Astrocyte of the spinal cord (primary cell): ENCODE results near the gene WNT3A.

ENCODE experiments used
- DNase-seq: peaks from one replicate; pipeline ENCODE4 v3.0.0; 2011; ENCODE audit warnings: low read depth, low spot score
- H3K4me3 ChIP-seq: 2 replicates; pipeline ENCODE4 v1.5.1; 2011; ENCODE audit warnings: low read depth, mild to moderate bottlenecking, low read length, moderate library complexity
- in situ Hi-C: cut with HindIII; loops from 2 replicates; pipeline ENCODE4 v1.10.0; 2017; ENCODE audit warnings: low sequenced_read_pairs
- TF ChIP-seq, protein P1 (sequence below): IDR thresholded peaks from 2 replicates; pipeline ENCODE4 v1.5.1; 2012; ENCODE audit warnings: low read depth, mild to moderate bottlenecking, low read length, inconsistent platforms

Gene WNT3A

DNA sequence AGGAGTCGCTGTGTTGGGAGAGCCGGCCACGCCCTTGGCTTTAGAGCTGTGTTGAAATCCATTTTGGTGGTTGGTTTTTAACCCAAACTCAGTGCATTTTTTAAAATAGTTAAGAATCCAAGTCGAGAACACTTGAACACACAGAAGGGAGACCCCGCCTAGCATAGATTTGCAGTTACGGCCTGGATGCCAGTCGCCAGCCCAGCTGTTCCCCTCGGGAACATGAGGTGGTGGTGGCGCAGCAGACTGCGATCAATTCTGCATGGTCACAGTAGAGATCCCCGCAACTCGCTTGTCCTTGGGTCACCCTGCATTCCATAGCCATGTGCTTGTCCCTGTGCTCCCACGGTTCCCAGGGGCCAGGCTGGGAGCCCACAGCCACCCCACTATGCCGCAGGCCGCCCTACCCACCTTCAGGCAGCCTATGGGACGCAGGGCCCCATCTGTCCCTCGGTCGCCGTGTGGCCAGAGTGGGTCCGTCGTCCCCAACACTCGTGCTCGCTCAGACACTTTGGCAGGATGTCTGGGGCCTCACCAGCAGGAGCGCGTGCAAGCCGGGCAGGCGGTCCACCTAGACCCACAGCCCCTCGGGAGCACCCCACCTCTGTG, 91.6 kb downstream of the WNT3A start:
- TF ChIP-seq, protein P1, sequence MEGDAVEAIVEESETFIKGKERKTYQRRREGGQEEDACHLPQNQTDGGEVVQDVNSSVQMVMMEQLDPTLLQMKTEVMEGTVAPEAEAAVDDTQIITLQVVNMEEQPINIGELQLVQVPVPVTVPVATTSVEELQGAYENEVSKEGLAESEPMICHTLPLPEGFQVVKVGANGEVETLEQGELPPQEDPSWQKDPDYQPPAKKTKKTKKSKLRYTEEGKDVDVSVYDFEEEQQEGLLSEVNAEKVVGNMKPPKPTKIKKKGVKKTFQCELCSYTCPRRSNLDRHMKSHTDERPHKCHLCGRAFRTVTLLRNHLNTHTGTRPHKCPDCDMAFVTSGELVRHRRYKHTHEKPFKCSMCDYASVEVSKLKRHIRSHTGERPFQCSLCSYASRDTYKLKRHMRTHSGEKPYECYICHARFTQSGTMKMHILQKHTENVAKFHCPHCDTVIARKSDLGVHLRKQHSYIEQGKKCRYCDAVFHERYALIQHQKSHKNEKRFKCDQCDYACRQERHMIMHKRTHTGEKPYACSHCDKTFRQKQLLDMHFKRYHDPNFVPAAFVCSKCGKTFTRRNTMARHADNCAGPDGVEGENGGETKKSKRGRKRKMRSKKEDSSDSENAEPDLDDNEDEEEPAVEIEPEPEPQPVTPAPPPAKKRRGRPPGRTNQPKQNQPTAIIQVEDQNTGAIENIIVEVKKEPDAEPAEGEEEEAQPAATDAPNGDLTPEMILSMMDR, result no peak
- in situ Hi-C loops, result no loop called here
- DNase-seq, result no peak
- no peak overlapping the region for H3K4me3 ChIP-seq

GRCh38 chr1:228099331-228099732, 92.5 kb downstream of the WNT3A start:
- TF ChIP-seq, protein P1, result no peak
- DNase-seq, result no peak
- H3K4me3 ChIP-seq, result no peak overlapping the region
- in situ Hi-C loops, result no loop called here

DNA sequence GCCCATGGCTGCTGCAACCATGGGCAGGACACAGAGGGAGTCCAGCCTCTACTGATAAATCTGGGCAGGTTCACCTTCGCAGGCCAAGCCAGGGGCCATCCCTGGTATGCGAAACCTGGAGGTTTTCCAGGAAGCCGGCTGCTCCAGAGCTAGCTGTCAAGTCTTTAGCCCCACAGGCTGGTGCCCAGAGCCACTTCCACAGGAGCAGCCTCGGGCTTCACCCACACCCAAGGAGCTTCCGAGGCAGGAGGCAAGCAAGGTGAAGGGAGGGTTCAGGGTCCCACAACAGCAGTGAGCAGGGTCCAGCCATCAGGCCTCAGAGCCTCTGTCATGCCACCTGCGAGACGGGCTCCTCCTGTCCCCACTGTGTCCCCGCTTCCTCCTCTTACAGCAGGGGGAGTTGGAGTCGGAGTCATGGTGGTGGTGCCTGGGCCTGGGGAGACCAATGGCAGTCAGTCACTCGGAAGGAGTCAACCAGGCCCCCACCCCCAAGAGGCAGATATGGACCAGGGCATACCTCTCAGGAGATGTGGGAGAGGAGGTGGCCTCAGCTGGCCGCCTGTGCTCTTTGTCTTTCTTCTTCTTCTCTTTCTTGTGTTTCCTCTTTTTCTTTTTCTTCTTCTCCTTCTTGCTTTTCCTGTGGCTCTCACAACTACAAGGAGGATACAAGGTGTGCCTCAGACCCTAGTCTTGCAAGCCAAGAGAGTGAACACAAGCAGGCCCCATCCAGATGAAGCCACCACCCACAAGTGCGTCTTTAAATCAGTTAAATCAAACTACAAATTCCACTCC, 94.2 kb downstream of the WNT3A start:
- no peak overlapping the region for H3K4me3 ChIP-seq
- TF ChIP-seq, protein P1, result no peak
- DNase-seq, result no peak
- in situ Hi-C loops, result no loop called here

DNA sequence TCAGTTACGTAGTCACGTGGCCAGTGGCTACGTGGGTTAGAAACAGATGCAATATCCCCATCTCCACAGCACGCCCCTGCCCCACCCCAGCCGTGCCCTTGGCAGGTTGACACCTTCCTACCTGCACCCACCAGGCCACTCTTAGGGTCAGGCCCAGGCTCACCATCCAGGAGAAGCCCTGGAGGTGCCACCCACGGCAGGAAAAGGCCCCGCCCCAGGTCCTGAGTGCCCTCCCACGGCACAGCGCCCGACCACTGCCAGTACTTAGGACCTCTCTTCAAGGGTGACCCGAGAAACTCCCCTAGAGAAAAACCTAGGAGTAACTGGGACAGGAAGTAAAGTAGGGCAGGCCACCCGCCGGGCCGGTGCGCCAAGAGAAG, 94.8 kb downstream of the WNT3A start:
- no peak for DNase-seq
- in situ Hi-C loops, result no loop called here
- peak overlapping the region; percentile 75 for H3K4me3 ChIP-seq
- TF ChIP-seq, protein P1, result no peak

GRCh38 chr1:228101994-228102790, 95.4 kb downstream of the WNT3A start:
- peak overlapping the region; percentile 75 for H3K4me3 ChIP-seq
- TF ChIP-seq, protein P1, result peak; percentile 28
- in situ Hi-C loops, result no loop called here
- no peak for DNase-seq

GRCh38 chr1:228102791-228103620, 96.2 kb downstream of the WNT3A start, which contains the start of gene C1orf35:
Gene C1orf35 (minus strand): TSS chr1:228103325. CDS start chr1:228103227, 98 bp downstream.
- in situ Hi-C loops, result no loop called here
- TF ChIP-seq, protein P1, result no peak
- DNase-seq, result peak; percentile 92
- H3K4me3 ChIP-seq, result peak within 1 kb of the TSS; percentile 75
